HCT116 (cell line): ENCODE data around the gene TPPP2. TPM values are rescaled to one million over a fixed set of nuclear protein-coding genes. Genes with fewer than 3 reads are reported as not detected.

ENCODE experiments used
- ATAC-seq: fragments of 200-7000 bp; cut with Tn5 transposase; 2 replicates; pipeline ENCODE4 v1.9.1; 2020; ENCODE audit warnings: mild to moderate bottlenecking, moderate library complexity
- BruUV-seq: library from RNA; stranded (reverse); fragments of 400-500 nt; replicated peaks from 2 replicates; lab custom pipeline; 2021; lab: Mats Ljungman, UMichigan
- CTCF ChIA-PET: fragments of 300-600 bp; sonication (Branson Sonifier 250); formaldehyde crosslinking; loops from one replicate; lab custom pipeline; 2021; ENCODE audit warnings: antibody characterized with exemption; lab: Charles Lee
- POLR2A ChIA-PET: fragments of 300-600, 350-600 bp; sonication (Branson Sonifier 250); formaldehyde crosslinking; loops from one replicate; lab custom pipeline; 2021; ENCODE audit warnings: antibody characterized with exemption; lab: Charles Lee
- RAD21 ChIA-PET, 2 experiments: fragments of 300-600 bp; sonication (Branson Sonifier 250); formaldehyde crosslinking; loops; one replicate each; lab custom pipeline; 2023; ENCODE audit warnings: low total read pairs in 2 of 2; ENCODE audit not compliant: uncharacterized antibody in 2 of 2, unreplicated experiment in 2 of 2, low non-redundant PET in 1 of 2; lab: Charles Lee
- DNase-seq: peaks from one replicate; pipeline ENCODE4 v3.0.0-alpha.2; 2010; ENCODE audit warnings: low read depth, low spot score
- H2AFZ ChIP-seq: fragments of 200-600 bp; shearing (Covaris generic), sonication (generic); 2 replicates; pipeline ENCODE4 v1.6.1; 2017; ENCODE audit warnings: low read depth, mixed run types, mixed read lengths, antibody characterized with exemption, low read length; ENCODE audit not compliant: poor library complexity, severe bottlenecking
- H3K27ac ChIP-seq: 2 replicates; pipeline ENCODE4 v1.5.1; 2012; ENCODE audit warnings: low read depth, low read length
- H3K27me3 ChIP-seq: fragments of 200-600 bp; sonication (generic); 2 replicates; pipeline ENCODE4 v1.6.1; 2016; ENCODE audit warnings: mixed run types, low read length, mixed read lengths; ENCODE audit not compliant: insufficient read depth
- H3K36me3 ChIP-seq, 2 experiments: fragments of 200-500 bp in 1 of 2; fragments of 200-600 bp in 1 of 2; sonication (Bioruptor generic) in 1 of 2; sonication (generic) in 1 of 2; 2 replicates each; pipeline versions ENCODE4 v1.5.1 to v1.6.1; 2014 to 2016; ENCODE audit warnings: low read length in 2 of 2, inconsistent platforms in 1 of 2, mixed read lengths in 1 of 2, mixed run types in 1 of 2; ENCODE audit not compliant: insufficient read depth in 2 of 2, control insufficient read depth in 1 of 2
- H3K4me1 ChIP-seq, 2 experiments: fragments of 200-600 bp in 1 of 2; sonication (generic) in 1 of 2; 2 replicates each; pipeline versions ENCODE4 v1.5.1 to v1.6.1; 2012 to 2017; ENCODE audit warnings: low read length in 2 of 2, inconsistent platforms in 1 of 2, mild to moderate bottlenecking in 1 of 2, mixed read lengths in 1 of 2, mixed run types in 1 of 2, moderate library complexity in 1 of 2; ENCODE audit not compliant: insufficient read depth in 2 of 2, control insufficient read depth in 1 of 2
- H3K4me2 ChIP-seq: fragments of 200-600 bp; sonication (generic); 2 replicates; pipeline ENCODE4 v1.6.1; 2017; ENCODE audit warnings: mixed run types, low read length, mixed read lengths
- H3K4me3 ChIP-seq, 2 experiments: fragments of 200-600 bp in 1 of 2; sonication (generic) in 1 of 2; replicated peaks in 1 of 2; 2 replicates each; pipeline ENCODE4 v1.5.1; 2011 to 2016; ENCODE audit warnings: low read length in 2 of 2, control low read depth in 1 of 2, low read depth in 1 of 2, mild to moderate bottlenecking in 1 of 2, mixed read lengths in 1 of 2, mixed run types in 1 of 2
- H3K79me2 ChIP-seq: fragments of 200-600 bp; sonication (generic); 2 replicates; pipeline ENCODE4 v1.6.1; 2017; ENCODE audit warnings: mild to moderate bottlenecking, mixed run types, low read length, moderate library complexity, mixed read lengths; ENCODE audit not compliant: insufficient read depth
- H3K9ac ChIP-seq: fragments of 200-600 bp; sonication (generic); 2 replicates; pipeline ENCODE4 v1.6.1; 2016; ENCODE audit warnings: low read length, mixed read lengths
- H3K9me2 ChIP-seq: fragments of 200-600 bp; sonication (generic), shearing (Covaris generic); 2 replicates; pipeline ENCODE4 v1.6.1; 2017; ENCODE audit warnings: mixed run types, mild to moderate bottlenecking, moderate library complexity; ENCODE audit not compliant: insufficient read depth
- H3K9me3 ChIP-seq, 2 experiments: fragments of 200-500 bp in 1 of 2; fragments of 200-600 bp in 1 of 2; sonication (Bioruptor generic) in 1 of 2; sonication (generic) in 1 of 2; 2 replicates each; pipeline ENCODE4 v1.6.1; 2014 to 2017; ENCODE audit warnings: low read length in 2 of 2, mixed read lengths in 2 of 2, inconsistent platforms in 1 of 2, low read depth in 1 of 2, mild to moderate bottlenecking in 1 of 2, mixed run types in 1 of 2, moderate library complexity in 1 of 2; ENCODE audit not compliant: control insufficient read depth in 1 of 2, insufficient read depth in 1 of 2
- H4K20me1 ChIP-seq: fragments of 200-600 bp; sonication (generic), shearing (Covaris generic); 2 replicates; pipeline ENCODE4 v1.6.1; 2017; ENCODE audit warnings: mixed run types, mild to moderate bottlenecking, moderate library complexity; ENCODE audit not compliant: insufficient read depth
- CBX3 ChIP-seq: IDR thresholded peaks from 2 replicates; pipeline ENCODE4 v1.6.1; 2012; ENCODE audit warnings: low read depth
- CEBPB ChIP-seq: IDR thresholded peaks from 2 replicates; pipeline ENCODE4 v1.6.1; 2012; ENCODE audit warnings: low read depth
- EGR1 ChIP-seq: IDR thresholded peaks from 2 replicates; pipeline ENCODE4 v1.6.1; 2012; ENCODE audit warnings: low read depth
- ELF1 ChIP-seq: IDR thresholded peaks from 2 replicates; pipeline ENCODE4 v1.6.1; 2012; ENCODE audit warnings: low read depth, borderline replicate concordance
- FOSL1 ChIP-seq: IDR thresholded peaks from 2 replicates; pipeline ENCODE4 v1.6.1; 2012; ENCODE audit warnings: low read depth
- POLR2A ChIP-seq: IDR thresholded peaks from 2 replicates; pipeline ENCODE4 v1.7.0; 2011; ENCODE audit warnings: borderline replicate concordance; ENCODE audit not compliant: insufficient read depth, insufficient read length; ENCODE audit errors: extremely low read depth
- POLR2AphosphoS5 ChIP-seq: IDR thresholded peaks from 2 replicates; pipeline ENCODE4 v1.6.1; 2011; ENCODE audit warnings: mild to moderate bottlenecking, low read depth, low read length, moderate library complexity
- RAD21 ChIP-seq: IDR thresholded peaks from 2 replicates; pipeline ENCODE4 v1.6.1; 2012; ENCODE audit warnings: low read depth, mild to moderate bottlenecking
- SIN3A ChIP-seq: IDR thresholded peaks from 2 replicates; pipeline ENCODE4 v1.6.1; 2012; ENCODE audit warnings: low read depth
- SP1 ChIP-seq: IDR thresholded peaks from 2 replicates; pipeline ENCODE4 v1.6.1; 2012; ENCODE audit warnings: low read depth
- SRF ChIP-seq: IDR thresholded peaks from 2 replicates; pipeline ENCODE4 v1.6.1; 2012; ENCODE audit warnings: low read depth
- TCF7L2 ChIP-seq: IDR thresholded peaks from 2 replicates; pipeline ENCODE4 v1.7.0; 2011; ENCODE audit warnings: borderline replicate concordance, inconsistent platforms; ENCODE audit not compliant: insufficient read depth, insufficient read length; ENCODE audit errors: extremely low read depth
- YY1 ChIP-seq: IDR thresholded peaks from 2 replicates; pipeline ENCODE4 v1.6.1; 2011; ENCODE audit warnings: low read length, low read depth, moderate library complexity, mild to moderate bottlenecking; ENCODE audit not compliant: insufficient replicate concordance; ENCODE audit errors: extremely low read depth
- ZFX ChIP-seq: fragments of 450-650 bp; IDR thresholded peaks from 2 replicates; pipeline ENCODE4 v1.6.1; 2017
- intact Hi-C: fragments of 100-400 bp; cut with micrococcal nuclease; formaldehyde crosslinking; loops from 2 replicates; pipeline ENCODE4 v1.10.0; 2022
- total RNA-seq: library from RNA; stranded (reverse); gene quantifications from one replicate; pipeline ENCODE4 v1.2.1, GENCODE V29; 2021; ENCODE audit not compliant: unreplicated experiment
- TF ChIP-seq, protein P1 (sequence below): IDR thresholded peaks from 2 replicates; pipeline ENCODE4 v1.6.1; 2011; ENCODE audit warnings: mild to moderate bottlenecking, low read length, moderate library complexity; ENCODE audit not compliant: insufficient replicate concordance; ENCODE audit errors: extremely low read depth
- TF ChIP-seq, protein P2 (sequence below): IDR thresholded peaks from 2 replicates; pipeline ENCODE4 v1.6.1; 2012
- TF ChIP-seq, protein P3 (sequence below): IDR thresholded peaks from 2 replicates; pipeline ENCODE4 v1.6.1; 2012; ENCODE audit warnings: low read depth
- TF ChIP-seq, protein P4 (sequence below): IDR thresholded peaks from 2 replicates; pipeline ENCODE4 v1.6.1; 2012

TPPP2 gene
- total RNA-seq, 1 experiment from 2014 or later, result not detected

DNA sequence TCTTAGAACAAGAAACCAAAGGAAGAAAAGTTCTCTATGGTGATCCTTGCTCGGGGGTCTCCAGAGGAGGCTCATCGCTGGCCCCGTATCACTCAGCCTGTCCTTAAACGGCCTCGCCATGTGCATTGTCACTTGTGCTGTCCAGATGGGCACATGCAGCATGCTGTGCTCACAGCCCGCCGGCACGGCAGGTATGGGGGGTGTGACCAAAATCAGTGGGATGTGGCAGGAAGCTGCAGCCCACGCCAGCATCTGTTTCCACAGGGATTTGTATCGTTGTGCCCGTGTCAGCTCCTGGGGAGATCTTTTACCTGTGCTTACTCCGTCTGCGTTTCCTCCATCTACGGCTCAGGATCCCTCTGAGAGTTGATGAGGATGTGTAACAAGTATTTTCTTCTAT, 33.5 kb upstream of the TPPP2 start (continued):
- TF ChIP-seq YY1, result no peak
- TF ChIP-seq RAD21, result no peak
- TF ChIP-seq, protein P1, sequence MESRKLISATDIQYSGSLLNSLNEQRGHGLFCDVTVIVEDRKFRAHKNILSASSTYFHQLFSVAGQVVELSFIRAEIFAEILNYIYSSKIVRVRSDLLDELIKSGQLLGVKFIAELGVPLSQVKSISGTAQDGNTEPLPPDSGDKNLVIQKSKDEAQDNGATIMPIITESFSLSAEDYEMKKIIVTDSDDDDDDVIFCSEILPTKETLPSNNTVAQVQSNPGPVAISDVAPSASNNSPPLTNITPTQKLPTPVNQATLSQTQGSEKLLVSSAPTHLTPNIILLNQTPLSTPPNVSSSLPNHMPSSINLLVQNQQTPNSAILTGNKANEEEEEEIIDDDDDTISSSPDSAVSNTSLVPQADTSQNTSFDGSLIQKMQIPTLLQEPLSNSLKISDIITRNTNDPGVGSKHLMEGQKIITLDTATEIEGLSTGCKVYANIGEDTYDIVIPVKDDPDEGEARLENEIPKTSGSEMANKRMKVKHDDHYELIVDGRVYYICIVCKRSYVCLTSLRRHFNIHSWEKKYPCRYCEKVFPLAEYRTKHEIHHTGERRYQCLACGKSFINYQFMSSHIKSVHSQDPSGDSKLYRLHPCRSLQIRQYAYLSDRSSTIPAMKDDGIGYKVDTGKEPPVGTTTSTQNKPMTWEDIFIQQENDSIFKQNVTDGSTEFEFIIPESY, result no peak
- no peak for TF ChIP-seq CBX3
- no peak for TF ChIP-seq ELF1

DNA sequence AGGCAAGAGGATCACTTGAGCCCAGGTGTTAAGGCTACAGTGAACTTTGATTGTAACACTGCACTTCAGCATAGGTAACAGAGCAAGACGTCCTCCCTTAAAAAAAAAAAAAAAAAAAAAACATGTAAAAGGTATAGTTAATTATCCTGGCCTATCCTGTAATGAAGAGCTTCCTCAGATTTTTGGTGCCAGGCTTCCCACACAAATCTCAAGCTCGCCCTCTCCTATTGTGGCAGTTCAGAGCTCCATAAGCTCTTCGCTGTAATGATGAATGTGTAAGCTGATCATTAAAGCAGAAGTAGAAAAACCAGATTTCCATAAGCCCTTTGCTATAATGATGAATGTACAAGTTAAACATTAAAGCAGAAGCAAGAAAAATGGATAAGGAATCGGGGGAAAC, 32.9 kb upstream of the TPPP2 start:
- intact Hi-C loops, result no loop called here
- CTCF ChIA-PET, result interaction anchor here (0.9 to 1.6 kb wide), 2 partner anchors 11 to 18 kb away, joined by 3 to 7 read pairs; no protein-coding TSS in a partner anchor
- H3K4me1 ChIP-seq, result peaks cover 7 to 13% of the 10 kb centered on the region in 2 experiments; a peak in 3 of 4 replicates

More for the DNA sequence above, 32.9 kb upstream of the TPPP2 start:
- DNase-seq, result no peak
- Histone ChIP-seq H3K9me2 (no peaks in the 10 kb centered on the region), H3K36me3 (peaks cover 29 to 43% of the 10 kb centered on the region in 2 experiments; a peak in 3 of 4 replicates), H2AFZ (no peak overlapping the region), H4K20me1 (no peaks in the 10 kb centered on the region), H3K9ac (no peak overlapping the region), H3K4me3 (no peak overlapping the region), H3K79me2 (peaks cover 11% of the 10 kb centered on the region), H3K27ac (no peak overlapping the region), H3K9me3 (no peaks in the 10 kb centered on the region), H3K27me3 (no peaks in the 10 kb centered on the region), H3K4me2 (no peak overlapping the region)
- RAD21 ChIA-PET, result no interaction called here
- BruUV-seq, result no TSS peak
- ATAC-seq, result no peak
- TF ChIP-seq YY1, result no peak
- TF ChIP-seq SP1, result no peak
- no peak for TF ChIP-seq CEBPB
- no peak for TF ChIP-seq ZFX
- TF ChIP-seq, protein P2, sequence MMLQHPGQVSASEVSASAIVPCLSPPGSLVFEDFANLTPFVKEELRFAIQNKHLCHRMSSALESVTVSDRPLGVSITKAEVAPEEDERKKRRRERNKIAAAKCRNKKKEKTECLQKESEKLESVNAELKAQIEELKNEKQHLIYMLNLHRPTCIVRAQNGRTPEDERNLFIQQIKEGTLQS, result no peak
- TF ChIP-seq POLR2AphosphoS5, result no peak
- TF ChIP-seq TCF7L2, result no peak
- no peak for TF ChIP-seq FOSL1
- TF ChIP-seq, protein P3, sequence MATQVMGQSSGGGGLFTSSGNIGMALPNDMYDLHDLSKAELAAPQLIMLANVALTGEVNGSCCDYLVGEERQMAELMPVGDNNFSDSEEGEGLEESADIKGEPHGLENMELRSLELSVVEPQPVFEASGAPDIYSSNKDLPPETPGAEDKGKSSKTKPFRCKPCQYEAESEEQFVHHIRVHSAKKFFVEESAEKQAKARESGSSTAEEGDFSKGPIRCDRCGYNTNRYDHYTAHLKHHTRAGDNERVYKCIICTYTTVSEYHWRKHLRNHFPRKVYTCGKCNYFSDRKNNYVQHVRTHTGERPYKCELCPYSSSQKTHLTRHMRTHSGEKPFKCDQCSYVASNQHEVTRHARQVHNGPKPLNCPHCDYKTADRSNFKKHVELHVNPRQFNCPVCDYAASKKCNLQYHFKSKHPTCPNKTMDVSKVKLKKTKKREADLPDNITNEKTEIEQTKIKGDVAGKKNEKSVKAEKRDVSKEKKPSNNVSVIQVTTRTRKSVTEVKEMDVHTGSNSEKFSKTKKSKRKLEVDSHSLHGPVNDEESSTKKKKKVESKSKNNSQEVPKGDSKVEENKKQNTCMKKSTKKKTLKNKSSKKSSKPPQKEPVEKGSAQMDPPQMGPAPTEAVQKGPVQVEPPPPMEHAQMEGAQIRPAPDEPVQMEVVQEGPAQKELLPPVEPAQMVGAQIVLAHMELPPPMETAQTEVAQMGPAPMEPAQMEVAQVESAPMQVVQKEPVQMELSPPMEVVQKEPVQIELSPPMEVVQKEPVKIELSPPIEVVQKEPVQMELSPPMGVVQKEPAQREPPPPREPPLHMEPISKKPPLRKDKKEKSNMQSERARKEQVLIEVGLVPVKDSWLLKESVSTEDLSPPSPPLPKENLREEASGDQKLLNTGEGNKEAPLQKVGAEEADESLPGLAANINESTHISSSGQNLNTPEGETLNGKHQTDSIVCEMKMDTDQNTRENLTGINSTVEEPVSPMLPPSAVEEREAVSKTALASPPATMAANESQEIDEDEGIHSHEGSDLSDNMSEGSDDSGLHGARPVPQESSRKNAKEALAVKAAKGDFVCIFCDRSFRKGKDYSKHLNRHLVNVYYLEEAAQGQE, result no peak
- TF ChIP-seq POLR2A, result no peak
- no peak for TF ChIP-seq SIN3A
- no peak for TF ChIP-seq SRF
- TF ChIP-seq, protein P4, sequence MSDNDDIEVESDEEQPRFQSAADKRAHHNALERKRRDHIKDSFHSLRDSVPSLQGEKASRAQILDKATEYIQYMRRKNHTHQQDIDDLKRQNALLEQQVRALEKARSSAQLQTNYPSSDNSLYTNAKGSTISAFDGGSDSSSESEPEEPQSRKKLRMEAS, result no peak
- no peak for TF ChIP-seq CBX3
- no peak for TF ChIP-seq EGR1
- TF ChIP-seq, protein P1, result no peak
- POLR2A ChIA-PET, result no interaction called here
